PC-3 (cell line): ENCODE data around the gene RAB7A.

Experiments
- CTCF ChIP-seq: fragments of 300-600 bp; sonication (generic); conservative IDR thresholded peaks from 2 replicates; pipeline ENCODE4 v1.5.1; 2017; ENCODE audit warnings: antibody characterized with exemption, low read depth, mild to moderate bottlenecking, low read length
- EZH2 ChIP-seq: fragments of 300-600 bp; sonication (generic); IDR thresholded peaks from one replicate; pipeline ENCODE4 v1.6.1; 2017; ENCODE audit warnings: antibody characterized with exemption, mild to moderate bottlenecking, low read length; ENCODE audit not compliant: unreplicated experiment
- EZH2phosphoT487 ChIP-seq: fragments of 300-600 bp; sonication (generic); IDR thresholded peaks from 2 replicates; pipeline ENCODE4 v1.6.1; 2018; ENCODE audit warnings: mild to moderate bottlenecking, antibody characterized with exemption, low read length, borderline replicate concordance

GRCh38 chr3:128681369-128681829 is 44.6 kb upstream of the RAB7A start:
- TF ChIP-seq CTCF (no peak), EZH2 (no peak), EZH2phosphoT487 (no peak)
